ENCODE measurements around the gene POLRMT.

Gene POLRMT

DNA sequence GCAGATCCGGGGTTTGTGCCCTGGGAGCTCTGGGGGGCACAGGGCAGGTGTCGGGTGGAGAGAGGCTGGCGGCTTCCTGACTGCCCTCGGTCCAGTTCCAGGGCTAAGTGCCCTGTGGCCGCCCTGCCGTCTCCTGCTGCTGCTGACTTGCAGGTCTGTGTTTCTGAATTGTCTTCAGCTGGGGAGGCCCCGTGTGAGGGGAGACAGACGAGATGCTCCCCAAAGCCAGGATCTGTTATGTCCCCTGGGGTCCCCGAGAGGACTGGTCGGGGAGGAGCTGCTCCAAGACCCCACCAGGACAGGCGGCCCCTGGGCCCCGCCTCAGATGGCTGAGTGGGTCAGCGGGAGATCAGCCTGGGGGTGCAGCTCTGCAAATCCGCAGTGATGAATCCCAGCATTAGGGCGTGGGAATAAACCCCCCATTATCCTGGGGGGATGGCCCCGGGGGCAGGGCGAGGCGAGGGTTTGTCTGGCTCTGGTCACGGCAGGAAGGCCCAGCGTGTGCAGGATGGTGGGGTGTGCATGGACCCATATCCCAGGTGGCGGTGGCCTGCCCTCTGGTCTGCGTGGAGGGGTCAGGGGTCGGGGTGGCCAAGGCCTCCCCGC, 39.0 kb downstream of the POLRMT start:
- no peak overlapping the region for H3K4me3 ChIP-seq (ENCODE audit: control insufficient read depth, low read depth, low read length)
- DNase-seq (ENCODE audit: low read depth) = no peak
- TF ChIP-seq, protein P1, sequence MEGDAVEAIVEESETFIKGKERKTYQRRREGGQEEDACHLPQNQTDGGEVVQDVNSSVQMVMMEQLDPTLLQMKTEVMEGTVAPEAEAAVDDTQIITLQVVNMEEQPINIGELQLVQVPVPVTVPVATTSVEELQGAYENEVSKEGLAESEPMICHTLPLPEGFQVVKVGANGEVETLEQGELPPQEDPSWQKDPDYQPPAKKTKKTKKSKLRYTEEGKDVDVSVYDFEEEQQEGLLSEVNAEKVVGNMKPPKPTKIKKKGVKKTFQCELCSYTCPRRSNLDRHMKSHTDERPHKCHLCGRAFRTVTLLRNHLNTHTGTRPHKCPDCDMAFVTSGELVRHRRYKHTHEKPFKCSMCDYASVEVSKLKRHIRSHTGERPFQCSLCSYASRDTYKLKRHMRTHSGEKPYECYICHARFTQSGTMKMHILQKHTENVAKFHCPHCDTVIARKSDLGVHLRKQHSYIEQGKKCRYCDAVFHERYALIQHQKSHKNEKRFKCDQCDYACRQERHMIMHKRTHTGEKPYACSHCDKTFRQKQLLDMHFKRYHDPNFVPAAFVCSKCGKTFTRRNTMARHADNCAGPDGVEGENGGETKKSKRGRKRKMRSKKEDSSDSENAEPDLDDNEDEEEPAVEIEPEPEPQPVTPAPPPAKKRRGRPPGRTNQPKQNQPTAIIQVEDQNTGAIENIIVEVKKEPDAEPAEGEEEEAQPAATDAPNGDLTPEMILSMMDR (IDR thresholded peaks at IDR 0.05; ENCODE audit: control insufficient read depth, insufficient read depth, low read depth, low read length, missing control alignments) = no peak

DNA sequence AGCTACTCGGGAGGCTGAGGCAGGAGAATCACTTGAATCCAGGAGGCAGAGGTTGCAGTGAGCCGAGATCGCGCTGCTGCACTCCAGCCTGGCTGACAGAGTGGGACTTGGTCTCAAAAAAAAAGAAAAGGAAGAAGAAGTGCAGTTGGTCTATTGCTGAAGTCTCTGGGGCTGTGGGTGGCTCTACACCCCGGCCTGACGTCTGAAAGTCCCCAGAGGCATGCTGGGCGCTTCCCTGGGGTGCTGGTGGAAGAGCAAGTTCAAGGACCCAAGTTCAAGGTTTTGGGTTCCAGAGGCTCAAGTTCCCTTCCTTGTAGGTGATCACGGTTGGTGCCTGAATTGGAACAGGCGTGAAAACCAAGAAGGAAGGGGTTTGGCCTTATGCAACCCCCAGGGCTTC, 39.8 kb downstream of the POLRMT start:
- no peak for DNase-seq (ENCODE audit: low read depth)
- TF ChIP-seq, protein P1 (IDR thresholded peaks at IDR 0.05; ENCODE audit: control insufficient read depth, insufficient read depth, low read depth, low read length, missing control alignments) = no peak
- no peak overlapping the region for H3K4me3 ChIP-seq (ENCODE audit: control insufficient read depth, low read depth, low read length)

DNA sequence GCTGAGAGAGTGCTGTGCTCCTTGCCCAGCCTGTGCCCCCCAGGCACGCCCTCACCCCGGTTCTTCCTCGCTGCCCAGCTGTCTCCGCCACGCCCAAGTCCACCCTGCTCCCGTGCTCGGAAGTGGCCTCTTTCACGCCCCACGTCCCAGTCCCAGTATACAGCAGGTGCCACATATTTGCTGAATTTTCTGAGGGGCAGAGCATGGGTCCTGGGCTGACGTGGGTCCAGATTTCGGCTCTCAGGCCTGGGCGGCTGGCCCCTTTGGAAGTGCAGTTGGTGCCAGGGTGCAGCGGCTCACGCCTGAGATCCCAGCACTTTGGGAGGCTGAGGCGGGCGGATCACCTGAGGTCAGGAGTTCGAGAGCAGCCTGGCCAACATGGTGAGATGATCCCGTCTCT, 40.3 kb downstream of the POLRMT start:
- TF ChIP-seq, protein P1 (IDR thresholded peaks at IDR 0.05; ENCODE audit: control insufficient read depth, insufficient read depth, low read depth, low read length, missing control alignments) = no peak

GRCh38 chr19:592101-592500, 41.2 kb downstream of the POLRMT start:
- TF ChIP-seq, protein P1 (IDR thresholded peaks at IDR 0.05; ENCODE audit: control insufficient read depth, insufficient read depth, low read depth, low read length, missing control alignments) = no peak
- no peak overlapping the region for H3K4me3 ChIP-seq (ENCODE audit: control insufficient read depth, low read depth, low read length)
- no peak for DNase-seq (ENCODE audit: low read depth)

More for the DNA sequence above, 40.3 kb downstream of the POLRMT start:
- no peak overlapping the region for H3K4me3 ChIP-seq (ENCODE audit: control insufficient read depth, low read depth, low read length)
- DNase-seq (ENCODE audit: low read depth) = no peak

- no peak for DNase-seq (ENCODE audit: low read depth)
- TF ChIP-seq, protein P1 (IDR thresholded peaks at IDR 0.05; ENCODE audit: control insufficient read depth, insufficient read depth, low read depth, low read length, missing control alignments) = no peak
- H3K4me3 ChIP-seq (ENCODE audit: control insufficient read depth, low read depth, low read length) = no peak overlapping the region
Observed at GRCh38 chr19:591099-591958, 42.0 kb downstream of the POLRMT start.

DNA sequence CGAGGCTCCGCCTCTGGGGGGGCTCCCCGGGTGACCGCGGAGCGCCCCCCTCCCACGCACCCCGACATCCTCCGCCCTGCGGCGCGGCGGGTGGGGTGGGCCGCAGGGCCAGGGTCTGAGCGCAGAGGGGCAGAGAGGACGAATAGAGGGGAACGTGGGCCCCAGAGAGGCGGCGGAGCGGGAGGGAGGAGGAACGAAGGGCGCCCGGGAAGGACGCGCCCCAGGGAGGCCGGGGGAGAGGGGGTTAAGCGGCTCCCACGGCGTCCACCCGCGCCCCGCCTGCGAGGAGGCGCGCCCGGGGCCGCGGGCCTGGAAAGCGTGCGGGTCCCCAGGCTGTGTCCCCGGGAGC, 42.6 kb downstream of the POLRMT start:
- TF ChIP-seq, protein P1 (IDR thresholded peaks at IDR 0.05; ENCODE audit: control insufficient read depth, insufficient read depth, low read depth, low read length, missing control alignments) = no peak
- DNase-seq (ENCODE audit: low read depth) = no peak
- H3K4me3 ChIP-seq (ENCODE audit: control insufficient read depth, low read depth, low read length) = peak overlapping the region; percentile 17

Measured in AG09309 (cell line).